GM18520 (cell line): Measurements from ENCODE around the gene PDE4D.
"Not testable (repeated sequence)": the region's sequence is repeated elsewhere in the genome, so short reads cannot be mapped to it uniquely, and the experiment has no call there.

ENCODE experiments used
- ATAC-seq: cut with Tn5 transposase; IDR thresholded peaks from one replicate; pipeline ENCODE4 v1.9.1; 2021; ENCODE audit not compliant: unreplicated experiment

PDE4D gene

GRCh38 chr5:59445741-59446140 lies 447.8 kb downstream of the PDE4D start:
- no peak for ATAC-seq

GRCh38 chr5:59439303-59439702 lies 454.2 kb downstream of the PDE4D start:
- ATAC-seq: no peak

GRCh38 chr5:59437176-59437575 lies 456.4 kb downstream of the PDE4D start:
- no peak for ATAC-seq

- no peak for ATAC-seq
Observed at GRCh38 chr5:59436364-59437148, 457.0 kb downstream of the PDE4D start.

- no peak for ATAC-seq
Observed at GRCh38 chr5:59433174-59433573, 460.4 kb downstream of the PDE4D start.

GRCh38 chr5:59430066-59430685 lies 463.4 kb downstream of the PDE4D start:
- ATAC-seq: no peak

GRCh38 chr5:59428391-59428790 lies 465.1 kb downstream of the PDE4D start:
- ATAC-seq: no peak

- ATAC-seq: no peak
Observed at GRCh38 chr5:59424515-59424914, 469.0 kb downstream of the PDE4D start.

GRCh38 chr5:59423021-59423420 lies 470.5 kb downstream of the PDE4D start:
- no peak for ATAC-seq

GRCh38 chr5:59421986-59422941 lies 471.3 kb downstream of the PDE4D start:
- no peak for ATAC-seq

GRCh38 chr5:59420596-59420995 lies 472.9 kb downstream of the PDE4D start:
- ATAC-seq: no peak

- no peak for ATAC-seq
Observed at GRCh38 chr5:59418808-59419207, 474.7 kb downstream of the PDE4D start.

GRCh38 chr5:59416451-59416850 lies 477.1 kb downstream of the PDE4D start:
- no peak for ATAC-seq

GRCh38 chr5:59416026-59416425 lies 477.5 kb downstream of the PDE4D start:
- ATAC-seq: no peak

- no peak for ATAC-seq
Observed at GRCh38 chr5:59412428-59412827, 481.1 kb downstream of the PDE4D start.

GRCh38 chr5:59408997-59409396 lies 484.5 kb downstream of the PDE4D start:
- ATAC-seq: not testable (repeated sequence)

- no peak for ATAC-seq
Observed at GRCh38 chr5:59407967-59408366, 485.6 kb downstream of the PDE4D start.

GRCh38 chr5:59401637-59402036 lies 491.9 kb downstream of the PDE4D start:
- no peak for ATAC-seq

- not testable (repeated sequence) for ATAC-seq
Observed at GRCh38 chr5:59394956-59395355, 498.6 kb downstream of the PDE4D start.

- ATAC-seq: no peak
Observed at GRCh38 chr5:59393585-59394420, 499.7 kb downstream of the PDE4D start.

- no peak for ATAC-seq
Observed at GRCh38 chr5:59391576-59391975, 501.9 kb downstream of the PDE4D start.
